Stimulated activated CD8-positive, alpha-beta memory T cell treated with anti-CD3 and anti-CD28 coated beads, Interleukin-12 subunit alpha, Interleukin-12 subunit beta, amount 100 ng/mL, for 4 hours (primary cell): Measurements from ENCODE around the gene DPPA4.
"Not testable (repeated sequence)": the region's sequence is repeated elsewhere in the genome, so short reads cannot be mapped to it uniquely, and the experiment has no call there.

Experiments used
- DNase-seq: peaks from one replicate; pipeline ENCODE4 v3.0.0-alpha.2; 2020; ENCODE audit warnings: low read depth

The DPPA4 gene

GRCh38 chr3:109337393-109337792, at the start of gene DPPA4:
Gene DPPA4, minus strand, starts transcription at chr3:109337546. Its CDS starts 29 bp downstream, at chr3:109337517.
- DNase-seq: no peak

GRCh38 chr3:109385442-109386318, 48.3 kb upstream of the DPPA4 start:
- DNase-seq: no peak

- no peak for DNase-seq
Observed at GRCh38 chr3:109384164-109384563, 46.8 kb upstream of the DPPA4 start.

GRCh38 chr3:109382588-109382987, 45.2 kb upstream of the DPPA4 start:
- no peak for DNase-seq

- DNase-seq: no peak
Observed at GRCh38 chr3:109375975-109376374, 38.6 kb upstream of the DPPA4 start.

- not testable (repeated sequence) for DNase-seq
Observed at GRCh38 chr3:109374434-109374833, 37.1 kb upstream of the DPPA4 start.

GRCh38 chr3:109373933-109374332, 36.6 kb upstream of the DPPA4 start:
- no peak for DNase-seq

- DNase-seq: no peak
Observed at GRCh38 chr3:109372639-109373038, 35.3 kb upstream of the DPPA4 start.

- no peak for DNase-seq
Observed at GRCh38 chr3:109369510-109369909, 32.2 kb upstream of the DPPA4 start.

GRCh38 chr3:109364088-109364487, 26.7 kb upstream of the DPPA4 start:
- DNase-seq: no peak

GRCh38 chr3:109363634-109364033, 26.3 kb upstream of the DPPA4 start:
- no peak for DNase-seq

- DNase-seq: no peak
Observed at GRCh38 chr3:109362823-109363222, 25.5 kb upstream of the DPPA4 start.

- not testable (repeated sequence) for DNase-seq
Observed at GRCh38 chr3:109358809-109359208, 21.5 kb upstream of the DPPA4 start.

- DNase-seq: no peak
Observed at GRCh38 chr3:109356442-109357155, 19.3 kb upstream of the DPPA4 start.

GRCh38 chr3:109355625-109356441, 18.5 kb upstream of the DPPA4 start:
- DNase-seq: no peak

GRCh38 chr3:109353057-109353456, 15.7 kb upstream of the DPPA4 start:
- no peak for DNase-seq

GRCh38 chr3:109351231-109351630, 13.9 kb upstream of the DPPA4 start:
- DNase-seq: no peak

- no peak for DNase-seq
Observed at GRCh38 chr3:109346770-109347295, 9.5 kb upstream of the DPPA4 start.

- DNase-seq: no peak
Observed at GRCh38 chr3:109346099-109346498, 8.8 kb upstream of the DPPA4 start.

GRCh38 chr3:109339714-109340648, 2.6 kb upstream of the DPPA4 start:
- DNase-seq: no peak

GRCh38 chr3:109339197-109339596, 1.9 kb upstream of the DPPA4 start:
- no peak for DNase-seq
